HG03565 (cell line): ENCODE measurements around the gene IL10RB.
A peak's percentile ranks its signal among the peaks of the same experiment; 100 is the strongest.
"Not testable (repeated sequence)": the region's sequence is repeated elsewhere in the genome, so short reads cannot be mapped to it uniquely, and the experiment has no call there.

Source experiments
- ATAC-seq: cut with Tn5 transposase; IDR thresholded peaks from one replicate; pipeline ENCODE4 v1.9.1; 2021; ENCODE audit warnings: mild to moderate bottlenecking, moderate library complexity; ENCODE audit not compliant: unreplicated experiment

Gene IL10RB

DNA sequence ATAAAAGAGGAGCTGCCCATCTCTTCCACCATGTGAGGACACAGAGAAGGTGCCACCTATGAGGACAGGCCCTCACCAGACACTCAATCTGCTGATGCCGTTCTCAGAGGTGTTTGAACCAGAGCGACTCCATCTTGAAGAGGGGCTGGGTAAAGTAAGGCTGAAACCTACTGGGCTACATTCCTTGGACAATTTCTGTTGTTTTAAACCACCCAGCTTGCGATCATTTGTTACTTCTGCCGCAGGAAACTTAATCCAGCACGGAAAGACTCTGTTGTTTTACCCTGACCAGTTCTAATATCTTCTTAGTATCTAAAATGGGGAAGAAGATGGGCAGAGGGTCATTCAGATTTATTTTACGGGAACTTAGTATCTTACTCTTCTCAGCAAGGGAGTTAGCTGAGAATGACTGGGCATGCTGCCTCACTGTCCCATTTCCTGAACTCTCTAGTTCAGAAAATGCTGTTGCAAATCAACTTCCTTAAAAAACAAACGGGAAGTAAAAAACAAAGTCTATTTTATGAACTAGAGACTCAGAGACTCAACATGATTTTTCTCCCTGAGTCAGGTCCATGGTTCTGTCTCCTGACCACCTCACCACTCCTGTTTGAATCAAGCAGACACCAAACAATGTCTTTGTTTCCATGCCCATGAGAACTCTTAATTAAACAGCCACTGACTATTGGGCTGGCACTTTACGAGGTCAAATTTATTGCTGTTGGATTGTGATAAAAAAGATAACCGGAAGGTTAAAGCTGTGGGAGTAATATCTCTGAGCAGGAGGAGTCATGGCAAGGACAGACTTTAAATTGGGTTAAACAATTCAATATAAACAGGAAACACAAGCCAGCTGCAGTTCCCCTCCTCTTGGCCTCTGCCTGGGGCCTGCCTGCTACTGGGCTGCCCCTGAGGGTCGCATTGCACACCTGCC lies 34.8 kb downstream of the IL10RB start:
- no peak for ATAC-seq

DNA sequence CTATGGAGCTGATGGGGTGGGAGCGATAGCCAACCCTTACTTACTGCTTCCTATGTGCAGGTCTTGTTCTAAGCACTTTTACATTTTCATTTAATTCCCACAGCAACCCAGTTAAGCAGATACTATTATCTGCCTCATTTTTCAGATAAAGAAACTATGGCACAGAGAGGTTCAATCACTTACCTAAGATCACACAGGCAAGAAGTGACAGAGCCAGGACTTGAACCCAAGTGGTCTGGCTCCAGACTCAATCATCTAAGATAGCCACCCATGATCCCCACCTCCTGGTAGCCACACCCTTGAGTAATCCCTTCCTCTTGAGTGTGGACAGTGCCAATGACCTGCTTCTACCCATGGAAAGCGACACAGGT lies 35.5 kb downstream of the IL10RB start:
- ATAC-seq, result no peak

DNA sequence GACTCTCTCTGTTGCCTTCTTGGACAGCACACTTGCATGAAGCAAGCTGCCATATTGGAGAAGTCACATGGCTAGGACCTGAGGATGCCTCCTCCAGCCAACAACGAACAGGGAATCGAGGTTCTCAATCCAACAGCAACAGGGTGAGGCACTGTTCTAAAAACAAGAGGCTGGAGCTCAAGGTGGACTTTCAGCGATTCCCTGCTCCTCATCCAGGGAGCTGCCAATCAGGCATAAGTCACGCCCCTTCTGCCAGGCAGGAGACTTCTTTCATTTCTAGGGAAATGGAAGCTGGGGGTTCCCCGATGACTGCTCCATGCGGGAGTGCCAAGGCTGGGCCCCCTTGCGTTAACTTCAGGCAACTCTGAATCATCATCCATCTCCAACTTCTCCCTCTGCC lies 35.9 kb downstream of the IL10RB start:
- ATAC-seq, result no peak

DNA sequence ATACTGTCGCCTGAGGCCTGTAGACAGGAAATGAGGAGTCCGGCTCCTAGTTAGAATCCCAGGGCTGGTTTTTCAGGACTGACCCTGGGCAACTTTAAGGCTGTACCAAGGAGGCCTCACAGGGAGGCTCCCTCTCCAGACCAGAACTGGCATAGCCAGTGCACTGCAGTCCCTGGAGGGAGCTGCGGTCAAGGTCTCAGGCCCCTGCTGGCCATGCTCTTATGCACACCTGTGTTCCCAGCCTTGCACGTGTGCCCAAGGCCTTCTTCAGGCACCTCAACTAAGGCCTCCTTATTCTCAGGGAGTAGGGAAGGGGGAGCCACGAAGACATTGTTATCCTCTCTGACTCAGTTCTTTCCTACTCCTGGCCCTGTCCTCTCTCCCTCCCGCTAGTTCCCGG lies 36.6 kb downstream of the IL10RB start:
- ATAC-seq, result no peak

DNA sequence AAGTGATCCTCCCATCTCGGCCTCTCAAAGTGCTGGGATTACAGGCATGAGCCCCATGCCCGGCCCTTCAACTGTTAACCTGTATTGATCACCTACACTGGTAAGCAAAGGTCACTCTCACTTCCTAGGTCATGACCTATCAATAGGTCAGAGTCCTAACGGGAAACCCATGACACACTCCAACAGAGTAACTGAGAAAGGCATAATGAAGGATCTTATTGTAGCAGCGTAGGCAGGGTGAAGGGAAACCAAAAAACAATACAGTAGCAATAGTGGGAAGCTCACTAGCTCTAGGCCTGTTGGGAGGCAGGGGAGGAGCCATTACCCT lies 39.1 kb downstream of the IL10RB start:
- ATAC-seq, result no peak

DNA sequence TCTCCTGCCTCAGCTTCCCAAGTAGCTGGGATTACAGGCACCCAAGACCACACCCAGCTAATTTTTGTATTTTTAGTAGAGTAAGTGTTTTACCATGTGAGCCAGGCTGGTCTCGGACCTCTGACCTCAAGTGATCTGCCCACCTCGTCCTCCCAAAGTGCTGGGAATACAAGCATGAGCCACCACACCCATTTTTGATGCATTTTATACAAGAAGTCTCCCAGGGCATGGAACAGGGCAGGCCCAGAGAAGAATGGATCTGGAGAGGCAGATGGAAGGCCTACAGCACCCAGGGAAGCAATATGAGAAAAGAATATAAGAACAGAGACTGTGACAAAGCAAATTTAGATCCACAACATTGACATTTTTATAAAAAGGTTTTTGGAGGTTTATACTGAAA lies 39.8 kb downstream of the IL10RB start:
- no peak for ATAC-seq

DNA sequence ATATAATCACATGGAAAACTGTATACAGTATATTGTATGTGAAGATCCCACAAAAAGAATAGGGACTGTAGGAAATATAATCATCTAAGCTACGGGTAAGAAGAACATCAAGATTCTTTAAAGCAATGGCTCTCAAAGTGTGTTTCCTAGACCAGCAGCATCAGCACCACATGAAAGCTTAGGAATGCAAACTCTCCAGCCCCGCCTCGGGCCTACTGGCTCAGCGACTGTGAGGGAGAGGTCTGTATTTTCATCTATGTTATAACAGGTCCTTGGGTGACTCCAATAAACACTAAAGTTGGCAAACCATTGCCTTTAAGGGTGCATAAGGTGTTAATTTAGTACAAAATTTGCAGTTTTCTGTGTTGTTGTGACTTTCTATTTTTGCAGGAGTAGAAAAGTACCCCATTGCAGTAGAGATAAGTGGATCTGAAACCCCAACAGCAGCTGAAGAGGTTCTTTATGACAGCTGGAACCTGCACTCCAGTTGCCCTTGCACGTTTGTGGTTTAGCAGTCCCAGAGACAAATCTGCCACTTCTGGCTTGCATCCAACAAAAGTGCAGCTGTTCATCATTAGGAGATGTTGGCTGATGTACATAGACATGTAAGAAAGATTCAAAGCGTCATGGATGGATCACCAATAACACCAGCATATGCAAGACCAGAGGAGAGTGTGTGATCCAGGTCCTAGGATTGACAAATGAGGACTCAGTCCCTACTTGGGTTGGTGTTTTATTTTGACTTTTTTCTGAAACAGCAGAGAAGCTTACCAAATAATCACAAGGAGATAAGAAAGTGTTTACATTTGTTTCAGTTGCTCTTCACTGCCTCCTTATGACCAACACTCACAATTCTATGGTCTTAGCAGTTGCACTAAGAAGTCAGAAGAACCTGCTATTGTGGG lies 42.7 kb downstream of the IL10RB start:
- peak; percentile 70 for ATAC-seq

DNA sequence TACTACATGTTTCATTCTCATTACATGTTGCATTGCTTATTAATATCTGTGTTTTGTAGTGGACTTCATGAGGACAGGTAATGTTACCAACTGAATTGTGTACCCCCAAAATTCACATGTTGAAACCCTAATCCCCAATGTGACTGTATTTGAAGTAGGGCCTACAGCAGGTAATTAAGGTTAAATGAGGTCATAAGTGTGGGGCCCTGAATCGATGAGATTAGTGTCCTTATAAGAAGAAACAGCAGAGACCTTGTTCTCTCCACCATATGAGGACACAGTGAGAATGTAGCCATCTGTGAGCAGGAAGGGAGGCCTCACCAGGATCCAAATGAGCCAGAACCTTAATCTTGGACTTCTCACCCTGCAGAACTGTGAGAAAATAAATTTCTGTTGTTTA lies 43.6 kb downstream of the IL10RB start:
- ATAC-seq, result no peak

DNA sequence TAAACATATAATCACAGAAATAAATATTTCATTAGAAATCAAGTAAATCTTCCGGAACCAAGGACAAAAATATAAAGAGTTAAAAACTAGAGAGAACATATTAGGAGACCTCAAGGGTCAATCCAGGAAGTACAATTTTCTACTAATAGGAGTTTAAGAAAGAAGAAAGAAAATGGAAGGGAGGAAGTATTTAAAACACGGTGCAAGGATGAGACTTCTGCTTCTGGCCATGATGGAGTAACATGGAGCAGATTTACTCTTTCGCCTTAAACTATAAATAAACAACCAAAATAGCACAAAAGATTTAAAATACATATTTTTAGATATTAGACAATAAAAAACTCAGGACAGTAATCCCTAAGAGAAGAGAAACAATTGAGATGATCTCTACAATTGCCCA lies 46.0 kb downstream of the IL10RB start:
- no peak for ATAC-seq

DNA sequence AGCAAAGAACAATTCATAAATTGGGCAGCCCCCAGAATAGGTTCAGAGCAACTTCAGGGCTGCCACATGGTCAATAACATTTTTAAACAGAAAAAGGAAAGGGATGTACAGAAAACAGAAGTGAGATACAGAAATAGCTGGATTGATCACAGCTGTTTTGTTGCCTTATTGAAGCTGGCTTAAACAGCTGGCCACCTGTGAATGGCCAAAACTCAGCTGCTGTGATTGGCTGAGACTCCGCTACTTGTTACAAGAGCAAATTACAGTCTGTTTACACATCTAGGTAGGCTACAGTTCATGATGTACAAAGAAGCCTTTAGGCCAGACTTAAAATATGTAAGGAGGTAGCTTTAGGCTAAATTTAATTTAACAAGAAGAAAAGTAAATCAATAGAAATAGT lies 47.0 kb downstream of the IL10RB start:
- no peak for ATAC-seq

DNA sequence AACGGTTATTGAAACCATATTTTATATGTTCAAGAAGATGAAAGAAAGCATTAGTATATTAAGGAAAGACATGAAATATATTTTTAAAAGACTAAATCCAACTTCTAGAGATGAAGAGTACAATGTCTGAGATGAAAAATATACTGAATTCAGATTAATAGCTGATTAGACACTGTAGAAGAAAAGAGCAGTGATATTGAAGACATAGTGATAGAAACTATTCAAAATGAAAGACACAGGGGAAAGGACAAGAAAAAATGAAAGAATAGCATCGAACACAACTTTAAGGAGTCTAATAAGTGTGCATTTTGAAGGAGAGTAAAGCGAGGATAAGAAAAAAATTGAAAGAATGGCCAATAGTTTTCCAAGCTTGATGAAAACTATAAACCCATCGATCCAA lies 47.4 kb downstream of the IL10RB start:
- ATAC-seq, result no peak

DNA sequence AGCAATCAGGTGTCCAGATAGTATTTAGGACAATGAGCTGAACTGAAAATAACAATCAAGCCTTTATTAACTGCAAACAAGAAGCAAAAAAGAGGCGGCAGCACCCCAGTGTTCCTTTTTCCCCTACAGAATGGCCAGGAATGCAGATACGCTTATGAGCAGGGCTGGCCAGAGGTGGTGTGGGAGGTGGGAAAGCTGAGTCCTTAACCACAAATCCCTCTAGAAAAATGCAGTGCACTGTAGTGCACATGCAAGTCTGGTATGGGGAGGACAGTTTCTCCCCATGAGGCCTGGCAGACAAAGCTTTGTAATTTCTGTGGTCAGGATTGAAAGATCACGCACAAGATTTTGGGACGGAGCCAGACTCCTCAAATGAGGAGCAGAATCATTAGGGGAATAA lies 47.9 kb downstream of the IL10RB start:
- ATAC-seq, result no peak

DNA sequence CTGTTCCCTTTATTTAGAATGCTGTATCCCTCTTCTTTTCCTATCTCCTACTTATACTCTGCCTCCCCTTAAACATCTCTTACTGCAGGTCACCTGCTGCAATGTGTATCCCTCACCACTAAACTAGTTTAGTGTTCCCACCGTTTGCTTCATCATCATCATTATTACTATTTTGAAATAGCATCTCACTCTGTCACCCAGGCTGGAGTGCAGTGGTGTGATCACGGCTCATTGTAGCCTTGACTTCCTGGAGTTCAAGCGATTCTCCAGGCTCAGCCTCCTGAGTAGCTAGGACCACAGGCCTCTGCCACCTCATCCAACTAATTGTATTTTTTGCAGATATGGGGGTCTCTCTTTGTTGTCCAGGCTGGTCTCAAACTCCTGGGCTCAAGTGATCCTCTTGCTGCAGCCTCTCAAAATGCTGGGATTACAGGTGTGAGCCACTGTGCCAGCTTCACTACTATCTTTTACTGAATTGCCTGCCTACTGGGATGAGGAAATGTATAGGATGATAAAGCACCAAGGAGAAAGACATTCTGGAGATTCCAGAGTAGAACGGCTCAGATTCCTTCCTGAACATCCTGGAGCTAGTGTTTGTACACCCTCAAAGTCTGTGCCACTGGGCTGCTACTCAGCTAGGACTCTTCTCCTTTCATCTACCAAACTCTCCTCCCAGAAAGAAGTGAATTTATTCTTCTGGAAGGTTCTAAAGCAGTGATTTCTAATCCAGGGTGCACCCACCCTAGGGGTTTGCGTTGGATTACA lies 50.0 kb downstream of the IL10RB start:
- no peak for ATAC-seq

DNA sequence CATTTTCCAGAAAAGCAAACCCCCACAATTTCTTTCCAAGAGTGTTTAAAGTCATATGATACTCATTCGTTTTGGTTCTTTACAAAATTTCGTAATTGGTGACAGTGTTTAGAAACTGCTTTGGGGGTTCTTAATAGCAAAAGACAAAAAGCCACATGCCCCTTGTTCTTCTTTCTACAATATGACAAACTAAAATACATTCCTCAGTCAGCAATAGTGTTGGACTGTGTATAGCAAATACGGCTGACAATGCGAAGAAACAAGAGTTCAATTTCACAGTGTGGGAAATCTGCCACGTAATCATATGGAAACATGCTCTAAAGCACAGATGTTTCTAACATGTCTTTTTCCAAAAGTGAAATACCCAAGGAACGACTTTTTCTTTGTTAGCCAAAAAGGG lies 51.0 kb downstream of the IL10RB start:
- ATAC-seq, result no peak

DNA sequence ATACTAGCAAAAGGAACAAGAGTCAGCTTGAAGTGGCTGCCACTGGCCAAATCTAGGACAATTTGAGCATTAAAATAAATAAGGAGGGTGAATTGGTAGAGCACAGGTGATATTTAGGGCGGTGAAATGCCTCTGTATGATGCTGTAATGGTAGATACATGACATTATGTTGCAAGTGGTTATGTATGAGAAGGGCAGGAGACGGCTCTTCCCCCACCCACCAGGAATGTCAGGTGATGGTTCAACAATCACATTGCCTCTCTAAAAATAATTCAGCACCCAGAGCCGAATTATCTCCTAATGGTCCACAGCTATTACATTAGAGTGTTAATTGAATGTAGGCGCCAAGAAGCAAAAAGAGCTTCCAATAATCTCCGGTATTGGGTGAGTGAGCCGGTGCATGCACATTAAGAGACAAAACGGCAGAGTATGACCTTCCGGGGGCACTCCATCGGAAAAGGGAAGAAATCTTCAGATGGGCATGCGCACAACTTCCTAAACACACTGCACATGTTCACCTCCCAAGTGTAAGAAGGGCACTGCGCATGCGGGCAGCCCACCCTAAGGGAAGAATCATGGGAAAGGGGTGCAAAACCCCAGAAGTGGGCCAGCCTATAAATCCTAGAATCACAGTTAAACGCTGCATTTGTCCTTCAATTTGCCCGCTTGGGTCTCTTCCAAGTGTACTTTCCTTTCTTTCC lies 51.8 kb downstream of the IL10RB start:
- ATAC-seq, result no peak

DNA sequence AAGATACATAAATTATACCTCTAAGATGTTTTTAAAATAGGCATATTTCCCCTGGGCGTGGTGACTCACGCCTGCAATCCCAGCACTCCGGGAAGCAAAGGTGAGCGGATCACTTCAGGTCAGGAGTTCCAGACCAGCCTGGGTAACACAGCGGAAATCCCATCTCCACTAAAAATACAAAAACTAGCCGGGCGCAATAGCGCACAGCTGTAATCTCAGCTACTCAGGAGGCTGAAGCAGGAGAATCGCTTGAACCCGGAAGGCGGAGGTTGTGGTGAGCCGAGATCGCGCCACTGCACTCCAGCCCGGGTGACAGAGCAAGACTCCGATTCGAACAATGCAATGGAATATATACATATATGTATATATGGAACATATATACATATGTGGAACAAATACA lies 54.8 kb downstream of the IL10RB start:
- ATAC-seq, result not testable (repeated sequence)

DNA sequence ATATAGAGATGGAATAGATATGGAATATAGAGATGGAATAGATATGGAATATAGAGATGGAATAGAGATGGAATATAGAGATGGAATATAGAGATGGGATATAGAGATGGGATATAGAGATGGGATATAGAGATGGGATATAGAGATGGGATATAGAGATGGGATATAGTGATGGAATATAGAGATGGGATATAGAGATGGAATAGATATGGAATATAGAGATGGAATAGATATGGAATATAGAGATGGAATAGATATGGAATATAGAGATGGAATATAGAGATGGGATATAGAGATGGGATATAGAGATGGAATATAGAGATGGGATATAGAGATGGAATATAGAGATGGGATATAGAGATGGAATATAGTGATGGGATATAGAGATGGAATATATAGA lies 57.4 kb downstream of the IL10RB start:
- not testable (repeated sequence) for ATAC-seq

DNA sequence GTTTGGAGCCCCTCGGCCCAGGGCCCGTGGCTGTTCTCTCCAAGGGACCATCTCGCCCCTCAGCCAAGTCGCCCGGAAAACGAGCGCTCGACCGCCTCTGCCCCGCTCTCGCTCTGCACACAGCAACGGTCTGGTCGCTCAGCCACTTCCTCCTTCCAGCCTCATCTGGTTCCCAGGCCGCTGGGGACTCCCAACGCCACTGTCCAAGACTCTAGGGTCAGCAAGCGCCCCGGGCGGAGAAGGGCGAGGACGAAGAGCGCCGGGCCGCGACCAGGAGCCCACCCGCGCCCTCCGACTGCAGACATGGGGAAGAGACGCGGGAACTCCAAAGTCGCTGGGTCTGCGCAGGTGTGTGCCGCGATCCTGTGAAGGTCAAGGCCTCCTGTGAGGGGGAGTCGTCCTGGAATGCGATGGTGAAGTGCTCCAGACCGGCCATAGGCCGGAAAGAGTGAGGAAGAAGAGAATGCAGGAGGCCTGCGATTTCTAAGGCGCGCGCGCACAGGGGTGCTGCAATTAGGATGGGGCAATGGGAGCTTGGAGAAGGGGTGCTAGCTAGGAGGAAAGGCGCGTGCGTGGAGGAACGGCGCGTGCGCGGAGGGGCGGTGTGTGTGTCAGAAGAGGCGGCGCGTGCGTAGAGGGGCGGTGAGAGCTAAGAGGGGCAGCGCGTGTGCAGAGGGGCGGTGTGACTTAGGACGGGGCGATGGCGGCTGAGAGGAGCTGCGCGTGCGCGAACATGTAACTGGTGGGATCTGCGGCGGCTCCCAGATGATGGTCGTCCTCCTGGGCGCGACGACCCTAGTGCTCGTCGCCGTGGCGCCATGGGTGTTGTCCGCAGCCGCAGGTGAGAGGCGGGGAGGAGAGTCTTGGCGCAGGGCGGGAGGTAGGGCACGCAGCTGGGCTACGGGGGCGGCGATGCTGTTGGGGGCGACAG lies 58.4 kb downstream of the IL10RB start, which contains the start of gene IFNAR1:
IFNAR1 (plus strand) TSS at position 680 of the 931 bp plus-strand sequence; CDS start at position 766, 86 bp downstream.
- ATAC-seq, result peak; percentile 66
